Measurements from ENCODE around the gene STK24. TPM values are rescaled to one million over a fixed set of nuclear protein-coding genes. Genes with fewer than 3 reads are reported as not detected.

STK24 gene
- polyA plus RNA-seq, 3 donors: 14.2 to 59.8 (median 28.9) TPM

GRCh38 chr13:98448642-98448928 lies 128.3 kb downstream of the STK24 start:
- H3K4me1 ChIP-seq (ENCODE audit: control insufficient read depth in 1 of 2, insufficient read depth in 2 of 2, low read length in 2 of 2): peaks cover 4 to 5% of the 10 kb centered on the region in 2 donors
- no peaks in the 10 kb centered on the region for H3K27me3 ChIP-seq (ENCODE audit: control insufficient read depth in 2 of 2, insufficient read depth in 2 of 2, low read length in 2 of 2)
- no peaks in the 10 kb centered on the region for H3K79me2 ChIP-seq (ENCODE audit: insufficient read depth, low read length)
- Mint-ChIP-seq H3K36me3 (peaks cover 53 to 56% of the 10 kb centered on the region in 2 donors), H3K4me1 (peaks cover 6% of the 10 kb centered on the region), H3K9me3 (no peaks in the 10 kb centered on the region), H3K4me3 (no peak overlapping the region), H3K27ac (peak overlapping the region in 1 of 7 donors; percentile 38), H3K27me3 (ENCODE audit: low read depth in 3 of 3) (peaks cover 0 to 5% (median 0%) of the 10 kb centered on the region in 3 donors)
- no peak overlapping the region for H3K4me3 ChIP-seq (replicated peaks in 1 of 3; ENCODE audit: low read depth in 2 of 3, low read length in 3 of 3)
- no peak for DNase-seq
- no peak for TF ChIP-seq CTCF (IDR thresholded peaks at IDR 0.05)
- whole genome bisulfite sequencing (ENCODE audit: insufficient coverage): 97% methylated on average over 5 of the region's 5 CpGs
- peaks cover 19 to 59% of the 10 kb centered on the region in 2 donors for H3K36me3 ChIP-seq (replicated peaks in 1 of 2; ENCODE audit: control insufficient read depth in 1 of 2, insufficient read depth in 2 of 2, low read length in 2 of 2)
- no peak overlapping the region for H2AFZ ChIP-seq (ENCODE audit: insufficient read depth, low read depth, low read length, poor library complexity, severe bottlenecking)
- H3K27ac ChIP-seq (ENCODE audit: low read depth in 1 of 2, low read length in 2 of 2): no peak overlapping the region
- H3K9ac ChIP-seq (ENCODE audit: insufficient read depth, low read length, poor library complexity, severe bottlenecking): no peak overlapping the region
- peaks cover 42% of the 10 kb centered on the region for H4K20me1 ChIP-seq (ENCODE audit: insufficient read depth, low read length)
- H3K4me2 ChIP-seq (replicated peaks; ENCODE audit: extremely low read depth, low read length, poor library complexity, severe bottlenecking): no peak overlapping the region
- no peaks in the 10 kb centered on the region for H3K9me3 ChIP-seq (replicated peaks in 1 of 2; ENCODE audit: control insufficient read depth in 1 of 2, insufficient read depth in 1 of 2, low read length in 2 of 2)
- intact Hi-C loops (cut with micrococcal nuclease): loop anchor here (5.0 to 10.0 kb wide), 3 partner anchors 204 to 396 kb away; no protein-coding TSS in a partner anchor

GRCh38 chr13:98447881-98448641 lies 128.8 kb downstream of the STK24 start:
- Mint-ChIP-seq H3K4me3 (no peak overlapping the region), H3K27me3 (ENCODE audit: low read depth in 3 of 3) (peaks cover 0 to 5% (median 0%) of the 10 kb centered on the region in 3 donors), H3K9me3 (no peaks in the 10 kb centered on the region), H3K36me3 (peaks cover 48 to 52% of the 10 kb centered on the region in 2 donors), H3K27ac (peak overlapping the region in 2 of 7 donors; percentile 38 to 80), H3K4me1 (peaks cover 6% of the 10 kb centered on the region)
- Histone ChIP-seq H3K9me3 (replicated peaks in 1 of 2; ENCODE audit: control insufficient read depth in 1 of 2, insufficient read depth in 1 of 2, low read length in 2 of 2) (no peaks in the 10 kb centered on the region), H3K4me2 (replicated peaks; ENCODE audit: extremely low read depth, low read length, poor library complexity, severe bottlenecking) (no peak overlapping the region), H3K27ac (ENCODE audit: low read depth in 1 of 2, low read length in 2 of 2) (peak overlapping the region in 1 of 2 donors; percentile 1), H3K27me3 (ENCODE audit: control insufficient read depth in 2 of 2, insufficient read depth in 2 of 2, low read length in 2 of 2) (no peaks in the 10 kb centered on the region), H3K4me1 (ENCODE audit: control insufficient read depth in 1 of 2, insufficient read depth in 2 of 2, low read length in 2 of 2) (peaks cover 4 to 5% of the 10 kb centered on the region in 2 donors), H3K36me3 (replicated peaks in 1 of 2; ENCODE audit: control insufficient read depth in 1 of 2, insufficient read depth in 2 of 2, low read length in 2 of 2) (peaks cover 19 to 54% of the 10 kb centered on the region in 2 donors), H3K4me3 (replicated peaks in 1 of 3; ENCODE audit: low read depth in 2 of 3, low read length in 3 of 3) (no peak overlapping the region), H3K79me2 (ENCODE audit: insufficient read depth, low read length) (no peaks in the 10 kb centered on the region), H2AFZ (ENCODE audit: insufficient read depth, low read depth, low read length, poor library complexity, severe bottlenecking) (no peak overlapping the region), H4K20me1 (ENCODE audit: insufficient read depth, low read length) (peaks cover 42% of the 10 kb centered on the region), H3K9ac (ENCODE audit: insufficient read depth, low read length, poor library complexity, severe bottlenecking) (no peak overlapping the region)
- intact Hi-C loops (cut with micrococcal nuclease): loop anchor here (5.0 to 10.0 kb wide), 3 partner anchors 204 to 397 kb away; no protein-coding TSS in a partner anchor
- no peak for TF ChIP-seq CTCF (IDR thresholded peaks at IDR 0.05)
- WGBS (ENCODE audit: insufficient coverage): 94% methylated on average over 26 of the region's 28 CpGs
- no peak for DNase-seq
